ENCODE data around the gene PRELID3B. TPM values are rescaled to one million over a fixed set of nuclear protein-coding genes. Genes with fewer than 3 reads are reported as not detected.

Gene PRELID3B
- total and polyA plus RNA-seq, 2 of the 13 experiments (the other 11 are each of a cell fraction or from before 2014, with no cell fraction given): 23.3 to 42.6 TPM

DNA sequence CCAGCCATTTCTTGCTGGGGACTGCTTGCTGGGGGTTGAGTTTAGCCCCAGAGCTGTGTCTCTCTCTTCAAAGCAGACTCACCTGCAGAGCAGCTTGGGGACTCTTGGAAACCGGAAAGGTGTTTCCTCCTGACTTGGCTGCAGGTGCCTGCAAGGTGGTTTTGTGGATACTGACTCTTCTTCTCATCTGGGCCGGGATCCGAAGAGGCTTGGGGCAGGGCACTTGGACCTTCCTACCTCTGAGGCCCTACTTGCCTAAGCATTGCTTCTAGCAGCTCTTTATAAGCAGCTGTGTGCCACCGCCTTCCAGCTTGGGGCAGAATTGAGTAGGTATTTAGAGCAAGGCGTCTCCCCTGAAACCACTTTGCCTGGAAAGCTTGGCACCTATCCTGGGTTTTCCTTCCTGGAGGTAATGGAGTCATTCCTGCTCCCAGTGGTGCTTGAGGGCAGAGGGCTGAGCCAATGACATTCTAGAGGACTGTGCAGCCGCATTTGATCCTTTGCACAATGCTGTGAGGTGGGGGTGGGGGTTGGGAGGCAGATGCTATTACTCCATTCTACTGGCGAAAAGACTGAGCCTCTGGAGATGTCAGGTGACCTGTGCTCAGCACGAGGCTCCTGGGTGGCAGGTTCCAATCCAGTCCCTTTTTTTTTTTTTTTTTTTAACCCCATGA lies 32.1 kb downstream of the PRELID3B start (continued):
- TF ChIP-seq, protein P1, sequence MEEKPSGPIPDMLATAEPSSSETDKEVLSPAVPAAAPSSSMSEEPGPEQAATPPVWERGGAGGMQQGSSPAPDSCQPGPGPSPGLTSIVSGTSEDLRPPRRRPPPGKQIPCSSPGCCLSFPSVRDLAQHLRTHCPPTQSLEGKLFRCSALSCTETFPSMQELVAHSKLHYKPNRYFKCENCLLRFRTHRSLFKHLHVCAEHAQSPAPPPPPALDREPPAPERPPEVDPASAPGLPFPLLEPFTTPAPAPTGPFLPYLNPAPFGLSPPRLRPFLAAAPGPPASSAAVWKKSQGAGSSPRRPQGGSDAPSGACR (CRISPR knock-in tag; IDR thresholded peaks at IDR 0.05): no peak
- TF ChIP-seq, protein P2, sequence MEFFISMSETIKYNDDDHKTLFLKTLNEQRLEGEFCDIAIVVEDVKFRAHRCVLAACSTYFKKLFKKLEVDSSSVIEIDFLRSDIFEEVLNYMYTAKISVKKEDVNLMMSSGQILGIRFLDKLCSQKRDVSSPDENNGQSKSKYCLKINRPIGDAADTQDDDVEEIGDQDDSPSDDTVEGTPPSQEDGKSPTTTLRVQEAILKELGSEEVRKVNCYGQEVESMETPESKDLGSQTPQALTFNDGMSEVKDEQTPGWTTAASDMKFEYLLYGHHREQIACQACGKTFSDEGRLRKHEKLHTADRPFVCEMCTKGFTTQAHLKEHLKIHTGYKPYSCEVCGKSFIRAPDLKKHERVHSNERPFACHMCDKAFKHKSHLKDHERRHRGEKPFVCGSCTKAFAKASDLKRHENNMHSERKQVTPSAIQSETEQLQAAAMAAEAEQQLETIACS (CRISPR knock-in tag; IDR thresholded peaks at IDR 0.05): no peak
- TF ChIP-seq, protein P3, sequence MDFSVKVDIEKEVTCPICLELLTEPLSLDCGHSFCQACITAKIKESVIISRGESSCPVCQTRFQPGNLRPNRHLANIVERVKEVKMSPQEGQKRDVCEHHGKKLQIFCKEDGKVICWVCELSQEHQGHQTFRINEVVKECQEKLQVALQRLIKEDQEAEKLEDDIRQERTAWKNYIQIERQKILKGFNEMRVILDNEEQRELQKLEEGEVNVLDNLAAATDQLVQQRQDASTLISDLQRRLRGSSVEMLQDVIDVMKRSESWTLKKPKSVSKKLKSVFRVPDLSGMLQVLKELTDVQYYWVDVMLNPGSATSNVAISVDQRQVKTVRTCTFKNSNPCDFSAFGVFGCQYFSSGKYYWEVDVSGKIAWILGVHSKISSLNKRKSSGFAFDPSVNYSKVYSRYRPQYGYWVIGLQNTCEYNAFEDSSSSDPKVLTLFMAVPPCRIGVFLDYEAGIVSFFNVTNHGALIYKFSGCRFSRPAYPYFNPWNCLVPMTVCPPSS (IDR thresholded peaks at IDR 0.05): no peak
- TF ChIP-seq, protein P4, sequence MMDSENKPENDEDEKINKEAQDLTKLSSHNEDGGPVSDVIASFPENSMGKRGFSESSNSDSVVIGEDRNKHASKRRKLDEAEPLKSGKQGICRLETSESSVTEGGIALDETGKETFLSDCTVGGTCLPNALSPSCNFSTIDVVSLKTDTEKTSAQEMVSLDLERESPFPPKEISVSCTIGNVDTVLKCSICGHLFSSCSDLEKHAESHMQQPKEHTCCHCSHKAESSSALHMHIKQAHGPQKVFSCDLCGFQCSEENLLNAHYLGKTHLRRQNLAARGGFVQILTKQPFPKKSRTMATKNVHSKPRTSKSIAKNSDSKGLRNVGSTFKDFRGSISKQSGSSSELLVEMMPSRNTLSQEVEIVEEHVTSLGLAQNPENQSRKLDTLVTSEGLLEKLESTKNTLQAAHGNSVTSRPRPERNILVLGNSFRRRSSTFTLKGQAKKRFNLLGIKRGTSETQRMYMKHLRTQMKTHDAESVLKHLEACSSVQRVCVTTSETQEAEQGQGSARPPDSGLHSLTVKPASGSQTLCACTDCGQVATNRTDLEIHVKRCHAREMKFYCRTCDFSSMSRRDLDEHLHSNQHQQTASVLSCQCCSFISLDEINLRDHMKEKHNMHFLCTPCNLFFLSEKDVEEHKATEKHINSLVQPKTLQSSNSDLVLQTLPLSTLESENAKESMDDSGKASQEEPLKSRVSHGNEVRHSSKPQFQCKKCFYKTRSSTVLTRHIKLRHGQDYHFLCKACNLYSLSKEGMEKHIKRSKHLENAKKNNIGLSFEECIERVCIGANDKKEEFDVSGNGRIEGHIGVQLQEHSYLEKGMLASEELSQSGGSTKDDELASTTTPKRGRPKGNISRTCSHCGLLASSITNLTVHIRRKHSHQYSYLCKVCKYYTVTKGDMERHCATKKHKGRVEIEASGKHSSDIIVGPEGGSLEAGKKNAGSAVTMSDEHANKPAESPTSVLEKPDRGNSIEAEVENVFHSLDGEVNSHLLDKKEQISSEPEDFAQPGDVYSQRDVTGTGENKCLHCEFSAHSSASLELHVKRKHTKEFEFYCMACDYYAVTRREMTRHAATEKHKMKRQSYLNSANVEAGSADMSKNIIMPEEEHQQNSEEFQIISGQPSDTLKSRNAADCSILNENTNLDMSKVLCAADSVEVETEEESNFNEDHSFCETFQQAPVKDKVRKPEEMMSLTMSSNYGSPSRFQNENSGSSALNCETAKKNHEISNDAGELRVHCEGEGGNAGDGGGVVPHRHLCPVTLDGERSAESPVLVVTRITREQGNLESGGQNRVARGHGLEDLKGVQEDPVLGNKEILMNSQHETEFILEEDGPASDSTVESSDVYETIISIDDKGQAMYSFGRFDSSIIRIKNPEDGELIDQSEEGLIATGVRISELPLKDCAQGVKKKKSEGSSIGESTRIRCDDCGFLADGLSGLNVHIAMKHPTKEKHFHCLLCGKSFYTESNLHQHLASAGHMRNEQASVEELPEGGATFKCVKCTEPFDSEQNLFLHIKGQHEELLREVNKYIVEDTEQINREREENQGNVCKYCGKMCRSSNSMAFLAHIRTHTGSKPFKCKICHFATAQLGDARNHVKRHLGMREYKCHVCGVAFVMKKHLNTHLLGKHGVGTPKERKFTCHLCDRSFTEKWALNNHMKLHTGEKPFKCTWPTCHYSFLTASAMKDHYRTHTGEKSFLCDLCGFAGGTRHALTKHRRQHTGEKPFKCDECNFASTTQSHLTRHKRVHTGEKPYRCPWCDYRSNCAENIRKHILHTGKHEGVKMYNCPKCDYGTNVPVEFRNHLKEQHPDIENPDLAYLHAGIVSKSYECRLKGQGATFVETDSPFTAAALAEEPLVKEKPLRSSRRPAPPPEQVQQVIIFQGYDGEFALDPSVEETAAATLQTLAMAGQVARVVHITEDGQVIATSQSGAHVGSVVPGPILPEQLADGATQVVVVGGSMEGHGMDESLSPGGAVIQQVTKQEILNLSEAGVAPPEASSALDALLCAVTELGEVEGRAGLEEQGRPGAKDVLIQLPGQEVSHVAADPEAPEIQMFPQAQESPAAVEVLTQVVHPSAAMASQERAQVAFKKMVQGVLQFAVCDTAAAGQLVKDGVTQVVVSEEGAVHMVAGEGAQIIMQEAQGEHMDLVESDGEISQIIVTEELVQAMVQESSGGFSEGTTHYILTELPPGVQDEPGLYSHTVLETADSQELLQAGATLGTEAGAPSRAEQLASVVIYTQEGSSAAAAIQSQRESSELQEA (CRISPR knock-in tag; IDR thresholded peaks at IDR 0.05; ENCODE audit: not compliant biosample characterization): no peak
- TF ChIP-seq TAF15 (IDR thresholded peaks at IDR 0.05; ENCODE audit: low read depth, low read length, poor library complexity, severe bottlenecking) (no peak), SATB2 (CRISPR knock-in tag; IDR thresholded peaks at IDR 0.05) (no peak), MIER2 (CRISPR knock-in tag; IDR thresholded peaks at IDR 0.05) (no peak), ZNF350 (CRISPR knock-in tag; IDR thresholded peaks at IDR 0.05; ENCODE audit: borderline replicate concordance, low read depth) (0 out of 2 replicates have a peak, but pooled peaks have one; percentile 12), TCF7 (IDR thresholded peaks at IDR 0.05; ENCODE audit: low read depth) (no peak)
- TF ChIP-seq, protein P5, sequence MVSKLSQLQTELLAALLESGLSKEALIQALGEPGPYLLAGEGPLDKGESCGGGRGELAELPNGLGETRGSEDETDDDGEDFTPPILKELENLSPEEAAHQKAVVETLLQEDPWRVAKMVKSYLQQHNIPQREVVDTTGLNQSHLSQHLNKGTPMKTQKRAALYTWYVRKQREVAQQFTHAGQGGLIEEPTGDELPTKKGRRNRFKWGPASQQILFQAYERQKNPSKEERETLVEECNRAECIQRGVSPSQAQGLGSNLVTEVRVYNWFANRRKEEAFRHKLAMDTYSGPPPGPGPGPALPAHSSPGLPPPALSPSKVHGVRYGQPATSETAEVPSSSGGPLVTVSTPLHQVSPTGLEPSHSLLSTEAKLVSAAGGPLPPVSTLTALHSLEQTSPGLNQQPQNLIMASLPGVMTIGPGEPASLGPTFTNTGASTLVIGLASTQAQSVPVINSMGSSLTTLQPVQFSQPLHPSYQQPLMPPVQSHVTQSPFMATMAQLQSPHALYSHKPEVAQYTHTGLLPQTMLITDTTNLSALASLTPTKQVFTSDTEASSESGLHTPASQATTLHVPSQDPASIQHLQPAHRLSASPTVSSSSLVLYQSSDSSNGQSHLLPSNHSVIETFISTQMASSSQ (IDR thresholded peaks at IDR 0.05; ENCODE audit: low read depth): no peak
- TF ChIP-seq, protein P5 (CRISPR knock-in tag; IDR thresholded peaks at IDR 0.05; ENCODE audit: borderline replicate concordance): no peak
- TF ChIP-seq, protein P6, sequence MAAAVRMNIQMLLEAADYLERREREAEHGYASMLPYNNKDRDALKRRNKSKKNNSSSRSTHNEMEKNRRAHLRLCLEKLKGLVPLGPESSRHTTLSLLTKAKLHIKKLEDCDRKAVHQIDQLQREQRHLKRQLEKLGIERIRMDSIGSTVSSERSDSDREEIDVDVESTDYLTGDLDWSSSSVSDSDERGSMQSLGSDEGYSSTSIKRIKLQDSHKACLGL (CRISPR knock-in tag; IDR thresholded peaks at IDR 0.05): no peak

Data from HepG2 (cell line).